ENCODE measurements around the gene INSR.

DNA sequence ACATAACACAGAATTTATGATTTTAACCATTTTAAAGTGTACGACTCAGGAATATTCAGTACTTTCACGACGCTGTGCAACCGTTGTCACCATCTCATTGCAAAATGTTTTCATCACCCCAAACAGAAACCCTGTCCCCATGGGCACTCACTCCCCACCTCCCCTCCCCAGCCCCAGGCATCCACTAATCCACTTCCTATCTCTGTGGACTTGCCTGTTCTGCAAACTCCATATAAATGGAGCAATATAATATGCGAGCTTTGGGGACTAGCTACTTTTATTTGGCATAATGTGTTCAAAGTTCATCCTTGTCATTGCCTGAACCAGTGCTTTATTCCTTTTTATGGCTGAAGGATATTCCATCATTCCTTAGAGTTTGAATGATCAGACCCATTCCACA, 7.3 kb upstream of the INSR start:
- TF ChIP-seq CTCF (tag by site-specific recombination; IDR thresholded peaks at IDR 0.05) (no peak), ZNF501 (tag by site-specific recombination; IDR thresholded peaks at IDR 0.05) (no peak), ZNF138 (tag by site-specific recombination; IDR thresholded peaks at IDR 0.05; ENCODE audit: borderline replicate concordance) (no peak), ZSCAN23 (tag by site-specific recombination; IDR thresholded peaks at IDR 0.05) (no peak), REST (tag by site-specific recombination; IDR thresholded peaks at IDR 0.05) (no peak), ZFP41 (tag by site-specific recombination; IDR thresholded peaks at IDR 0.05; ENCODE audit: borderline replicate concordance) (no peak), ZNF560 (tag by site-specific recombination; IDR thresholded peaks at IDR 0.05; ENCODE audit: borderline replicate concordance) (no peak), ZNF776 (tag by site-specific recombination; IDR thresholded peaks at IDR 0.05; ENCODE audit: borderline replicate concordance) (no peak), ZNF23 (tag by site-specific recombination; IDR thresholded peaks at IDR 0.05; ENCODE audit: borderline replicate concordance) (no peak), ZNF664 (tag by site-specific recombination; IDR thresholded peaks at IDR 0.05) (no peak)
